ENCODE measurements around the gene PHLDB1.

- TF ChIP-seq CREB1 (IDR thresholded peaks at IDR 0.05) (no peak), YY1 (IDR thresholded peaks at IDR 0.05; ENCODE audit: low read depth, low read length) (no peak), TBP (IDR thresholded peaks at IDR 0.05; ENCODE audit: low read depth, low read length) (no peak), POLR2AphosphoS5 (IDR thresholded peaks at IDR 0.05; ENCODE audit: low read depth, low read length) (no peak), MAX (IDR thresholded peaks at IDR 0.05) (no peak), CHD2 (IDR thresholded peaks at IDR 0.05; ENCODE audit: low read length) (no peak), RAD21 (IDR thresholded peaks at IDR 0.05 in 1 of 2, conservative IDR thresholded peaks at IDR 0.05 in 1 of 2; ENCODE audit: low read depth in 2 of 2, low read length in 2 of 2) (no peak), TEAD4 (IDR thresholded peaks at IDR 0.05; ENCODE audit: low read depth, low read length) (no peak), EGR1 (IDR thresholded peaks at IDR 0.05; ENCODE audit: borderline replicate concordance, low read depth, low read length) (no peak), MAFK (IDR thresholded peaks at IDR 0.05; ENCODE audit: low read depth, low read length) (no peak), TAF1 (IDR thresholded peaks at IDR 0.05; ENCODE audit: low read depth, low read length) (no peak), GABPA (IDR thresholded peaks at IDR 0.05; ENCODE audit: borderline replicate concordance, insufficient read depth, low read length) (no peak)
- TF ChIP-seq, protein P1, sequence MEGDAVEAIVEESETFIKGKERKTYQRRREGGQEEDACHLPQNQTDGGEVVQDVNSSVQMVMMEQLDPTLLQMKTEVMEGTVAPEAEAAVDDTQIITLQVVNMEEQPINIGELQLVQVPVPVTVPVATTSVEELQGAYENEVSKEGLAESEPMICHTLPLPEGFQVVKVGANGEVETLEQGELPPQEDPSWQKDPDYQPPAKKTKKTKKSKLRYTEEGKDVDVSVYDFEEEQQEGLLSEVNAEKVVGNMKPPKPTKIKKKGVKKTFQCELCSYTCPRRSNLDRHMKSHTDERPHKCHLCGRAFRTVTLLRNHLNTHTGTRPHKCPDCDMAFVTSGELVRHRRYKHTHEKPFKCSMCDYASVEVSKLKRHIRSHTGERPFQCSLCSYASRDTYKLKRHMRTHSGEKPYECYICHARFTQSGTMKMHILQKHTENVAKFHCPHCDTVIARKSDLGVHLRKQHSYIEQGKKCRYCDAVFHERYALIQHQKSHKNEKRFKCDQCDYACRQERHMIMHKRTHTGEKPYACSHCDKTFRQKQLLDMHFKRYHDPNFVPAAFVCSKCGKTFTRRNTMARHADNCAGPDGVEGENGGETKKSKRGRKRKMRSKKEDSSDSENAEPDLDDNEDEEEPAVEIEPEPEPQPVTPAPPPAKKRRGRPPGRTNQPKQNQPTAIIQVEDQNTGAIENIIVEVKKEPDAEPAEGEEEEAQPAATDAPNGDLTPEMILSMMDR (IDR thresholded peaks at IDR 0.05; ENCODE audit: control extremely low read depth in 1 of 3, insufficient read depth in 1 of 3, low read depth in 1 of 3, low read length in 3 of 3), result no peak
Observed at GRCh38 chr11:118644496-118644895, 37.1 kb downstream of the PHLDB1 start.

All from H1 (cell line).